GM21528 (cell line): Measurements from ENCODE around the gene PTPRR.

Experiments
- ATAC-seq: cut with Tn5 transposase; IDR thresholded peaks from one replicate; pipeline ENCODE4 v1.9.1; 2021; ENCODE audit warnings: mild to moderate bottlenecking, moderate library complexity; ENCODE audit not compliant: unreplicated experiment, low FRiP score

Gene PTPRR

GRCh38 chr12:70806043-70806442 lies 114.5 kb downstream of the PTPRR start:
- no peak for ATAC-seq

- no peak for ATAC-seq
These were observed 122.3 kb downstream of the PTPRR start for GRCh38 chr12:70798016-70798783.

GRCh38 chr12:70796989-70797388 lies 123.5 kb downstream of the PTPRR start:
- no peak for ATAC-seq

- ATAC-seq: no peak
These were observed 124.9 kb downstream of the PTPRR start for GRCh38 chr12:70795608-70796007.

- ATAC-seq: no peak
These were observed 126.4 kb downstream of the PTPRR start for GRCh38 chr12:70794131-70794530.

- no peak for ATAC-seq
These were observed 131.8 kb downstream of the PTPRR start for GRCh38 chr12:70788774-70789173.

GRCh38 chr12:70787612-70788011 lies 132.9 kb downstream of the PTPRR start:
- no peak for ATAC-seq

- ATAC-seq: no peak
These were observed 134.6 kb downstream of the PTPRR start for GRCh38 chr12:70785896-70786295.

GRCh38 chr12:70784042-70784668 lies 136.4 kb downstream of the PTPRR start:
- no peak for ATAC-seq

GRCh38 chr12:70783455-70783854 lies 137.1 kb downstream of the PTPRR start:
- ATAC-seq: no peak

GRCh38 chr12:70779250-70779649 lies 141.3 kb downstream of the PTPRR start:
- no peak for ATAC-seq

GRCh38 chr12:70774055-70774454 lies 146.5 kb downstream of the PTPRR start:
- no peak for ATAC-seq

GRCh38 chr12:70772836-70773235 lies 147.7 kb downstream of the PTPRR start:
- no peak for ATAC-seq

GRCh38 chr12:70771581-70771980 lies 149.0 kb downstream of the PTPRR start:
- no peak for ATAC-seq

- ATAC-seq: no peak
These were observed 156.9 kb downstream of the PTPRR start for GRCh38 chr12:70763666-70764065.

GRCh38 chr12:70762000-70762399 lies 158.5 kb downstream of the PTPRR start:
- no peak for ATAC-seq

- ATAC-seq: no peak
These were observed 161.2 kb downstream of the PTPRR start for GRCh38 chr12:70759161-70759918.

- ATAC-seq: no peak
These were observed 162.1 kb downstream of the PTPRR start for GRCh38 chr12:70758494-70758845.

- no peak for ATAC-seq
These were observed 162.6 kb downstream of the PTPRR start for GRCh38 chr12:70757830-70758493.

- no peak for ATAC-seq
These were observed 163.7 kb downstream of the PTPRR start for GRCh38 chr12:70756791-70757190.

GRCh38 chr12:70756118-70756517 lies 164.4 kb downstream of the PTPRR start:
- ATAC-seq: no peak
